HCT116 (cell line): ENCODE results near the gene EDEM1. TPM values are rescaled to one million over a fixed set of nuclear protein-coding genes. Genes with fewer than 3 reads are reported as not detected.

Experiments
- ATAC-seq: fragments of 200-7000 bp; cut with Tn5 transposase; 2 replicates; pipeline ENCODE4 v1.9.1; 2020; ENCODE audit warnings: mild to moderate bottlenecking, moderate library complexity
- BruUV-seq: library from RNA; stranded (reverse); fragments of 400-500 nt; replicated peaks from 2 replicates; lab custom pipeline; 2021; lab: Mats Ljungman, UMichigan
- CTCF ChIA-PET: fragments of 300-600 bp; sonication (Branson Sonifier 250); formaldehyde crosslinking; loops from one replicate; lab custom pipeline; 2021; ENCODE audit warnings: antibody characterized with exemption; lab: Charles Lee
- POLR2A ChIA-PET: fragments of 300-600, 350-600 bp; sonication (Branson Sonifier 250); formaldehyde crosslinking; loops from one replicate; lab custom pipeline; 2021; ENCODE audit warnings: antibody characterized with exemption; lab: Charles Lee
- RAD21 ChIA-PET, 2 experiments: fragments of 300-600 bp; sonication (Branson Sonifier 250); formaldehyde crosslinking; loops; one replicate each; lab custom pipeline; 2023; ENCODE audit warnings: low total read pairs in 2 of 2; ENCODE audit not compliant: uncharacterized antibody in 2 of 2, unreplicated experiment in 2 of 2, low non-redundant PET in 1 of 2; lab: Charles Lee
- DNase-seq: peaks from one replicate; pipeline ENCODE4 v3.0.0-alpha.2; 2010; ENCODE audit warnings: low read depth, low spot score
- H2AFZ ChIP-seq: fragments of 200-600 bp; shearing (Covaris generic), sonication (generic); 2 replicates; pipeline ENCODE4 v1.6.1; 2017; ENCODE audit warnings: low read depth, mixed run types, mixed read lengths, antibody characterized with exemption, low read length; ENCODE audit not compliant: poor library complexity, severe bottlenecking
- H3K27ac ChIP-seq: 2 replicates; pipeline ENCODE4 v1.5.1; 2012; ENCODE audit warnings: low read depth, low read length
- H3K27me3 ChIP-seq: fragments of 200-600 bp; sonication (generic); 2 replicates; pipeline ENCODE4 v1.6.1; 2016; ENCODE audit warnings: mixed run types, low read length, mixed read lengths; ENCODE audit not compliant: insufficient read depth
- H3K36me3 ChIP-seq, 2 experiments: fragments of 200-500 bp in 1 of 2; fragments of 200-600 bp in 1 of 2; sonication (Bioruptor generic) in 1 of 2; sonication (generic) in 1 of 2; 2 replicates each; pipeline versions ENCODE4 v1.5.1 to v1.6.1; 2014 to 2016; ENCODE audit warnings: low read length in 2 of 2, inconsistent platforms in 1 of 2, mixed read lengths in 1 of 2, mixed run types in 1 of 2; ENCODE audit not compliant: insufficient read depth in 2 of 2, control insufficient read depth in 1 of 2
- H3K4me1 ChIP-seq, 2 experiments: fragments of 200-600 bp in 1 of 2; sonication (generic) in 1 of 2; 2 replicates each; pipeline versions ENCODE4 v1.5.1 to v1.6.1; 2012 to 2017; ENCODE audit warnings: low read length in 2 of 2, inconsistent platforms in 1 of 2, mild to moderate bottlenecking in 1 of 2, mixed read lengths in 1 of 2, mixed run types in 1 of 2, moderate library complexity in 1 of 2; ENCODE audit not compliant: insufficient read depth in 2 of 2, control insufficient read depth in 1 of 2
- H3K4me2 ChIP-seq: fragments of 200-600 bp; sonication (generic); 2 replicates; pipeline ENCODE4 v1.6.1; 2017; ENCODE audit warnings: mixed run types, low read length, mixed read lengths
- H3K4me3 ChIP-seq, 2 experiments: fragments of 200-600 bp in 1 of 2; sonication (generic) in 1 of 2; replicated peaks in 1 of 2; 2 replicates each; pipeline ENCODE4 v1.5.1; 2011 to 2016; ENCODE audit warnings: low read length in 2 of 2, control low read depth in 1 of 2, low read depth in 1 of 2, mild to moderate bottlenecking in 1 of 2, mixed read lengths in 1 of 2, mixed run types in 1 of 2
- H3K79me2 ChIP-seq: fragments of 200-600 bp; sonication (generic); 2 replicates; pipeline ENCODE4 v1.6.1; 2017; ENCODE audit warnings: mild to moderate bottlenecking, mixed run types, low read length, moderate library complexity, mixed read lengths; ENCODE audit not compliant: insufficient read depth
- H3K9ac ChIP-seq: fragments of 200-600 bp; sonication (generic); 2 replicates; pipeline ENCODE4 v1.6.1; 2016; ENCODE audit warnings: low read length, mixed read lengths
- H3K9me2 ChIP-seq: fragments of 200-600 bp; sonication (generic), shearing (Covaris generic); 2 replicates; pipeline ENCODE4 v1.6.1; 2017; ENCODE audit warnings: mixed run types, mild to moderate bottlenecking, moderate library complexity; ENCODE audit not compliant: insufficient read depth
- H3K9me3 ChIP-seq, 2 experiments: fragments of 200-500 bp in 1 of 2; fragments of 200-600 bp in 1 of 2; sonication (Bioruptor generic) in 1 of 2; sonication (generic) in 1 of 2; 2 replicates each; pipeline ENCODE4 v1.6.1; 2014 to 2017; ENCODE audit warnings: low read length in 2 of 2, mixed read lengths in 2 of 2, inconsistent platforms in 1 of 2, low read depth in 1 of 2, mild to moderate bottlenecking in 1 of 2, mixed run types in 1 of 2, moderate library complexity in 1 of 2; ENCODE audit not compliant: control insufficient read depth in 1 of 2, insufficient read depth in 1 of 2
- H4K20me1 ChIP-seq: fragments of 200-600 bp; sonication (generic), shearing (Covaris generic); 2 replicates; pipeline ENCODE4 v1.6.1; 2017; ENCODE audit warnings: mixed run types, mild to moderate bottlenecking, moderate library complexity; ENCODE audit not compliant: insufficient read depth
- CEBPB ChIP-seq: IDR thresholded peaks from 2 replicates; pipeline ENCODE4 v1.6.1; 2012; ENCODE audit warnings: low read depth
- ELF1 ChIP-seq: IDR thresholded peaks from 2 replicates; pipeline ENCODE4 v1.6.1; 2012; ENCODE audit warnings: low read depth, borderline replicate concordance
- EZH2 ChIP-seq: fragments of 200-600 bp; sonication (generic); IDR thresholded peaks from 2 replicates; pipeline ENCODE4 v1.6.1; 2017; ENCODE audit warnings: antibody characterized with exemption, mixed run types
- EZH2phosphoT487 ChIP-seq: fragments of 200-600 bp; IDR thresholded peaks from 2 replicates; pipeline ENCODE4 v1.6.1; 2018; ENCODE audit warnings: antibody characterized with exemption, borderline replicate concordance
- POLR2AphosphoS5 ChIP-seq: IDR thresholded peaks from 2 replicates; pipeline ENCODE4 v1.6.1; 2011; ENCODE audit warnings: mild to moderate bottlenecking, low read depth, low read length, moderate library complexity
- SIN3A ChIP-seq: IDR thresholded peaks from 2 replicates; pipeline ENCODE4 v1.6.1; 2012; ENCODE audit warnings: low read depth
- SRF ChIP-seq: IDR thresholded peaks from 2 replicates; pipeline ENCODE4 v1.6.1; 2012; ENCODE audit warnings: low read depth
- TCF7L2 ChIP-seq: IDR thresholded peaks from 2 replicates; pipeline ENCODE4 v1.7.0; 2011; ENCODE audit warnings: borderline replicate concordance, inconsistent platforms; ENCODE audit not compliant: insufficient read depth, insufficient read length; ENCODE audit errors: extremely low read depth
- YY1 ChIP-seq: IDR thresholded peaks from 2 replicates; pipeline ENCODE4 v1.6.1; 2011; ENCODE audit warnings: low read length, low read depth, moderate library complexity, mild to moderate bottlenecking; ENCODE audit not compliant: insufficient replicate concordance; ENCODE audit errors: extremely low read depth
- ZFX ChIP-seq: fragments of 450-650 bp; IDR thresholded peaks from 2 replicates; pipeline ENCODE4 v1.6.1; 2017
- intact Hi-C: fragments of 100-400 bp; cut with micrococcal nuclease; formaldehyde crosslinking; loops from 2 replicates; pipeline ENCODE4 v1.10.0; 2022
- total RNA-seq: library from RNA; stranded (reverse); gene quantifications from one replicate; pipeline ENCODE4 v1.2.1, GENCODE V29; 2021; ENCODE audit not compliant: unreplicated experiment
- TF ChIP-seq, protein P1 (sequence below), 3 experiments: fragments of 200-600 bp in 1 of 3; sonication (generic) in 1 of 3; IDR thresholded peaks in 2 of 3; conservative IDR thresholded peaks in 1 of 3; 2 replicates each; pipeline ENCODE4 v1.5.1; 2012 to 2017; ENCODE audit warnings: low read depth in 2 of 3, low read length in 2 of 3, antibody characterized with exemption in 1 of 3, borderline replicate concordance in 1 of 3, control low read depth in 1 of 3, mild to moderate bottlenecking in 1 of 3, mixed read lengths in 1 of 3, mixed run types in 1 of 3, moderate library complexity in 1 of 3; ENCODE audit not compliant: insufficient read depth in 1 of 3

The EDEM1 gene
- total RNA-seq, 1 experiment from 2014 or later: 23.7 TPM

DNA sequence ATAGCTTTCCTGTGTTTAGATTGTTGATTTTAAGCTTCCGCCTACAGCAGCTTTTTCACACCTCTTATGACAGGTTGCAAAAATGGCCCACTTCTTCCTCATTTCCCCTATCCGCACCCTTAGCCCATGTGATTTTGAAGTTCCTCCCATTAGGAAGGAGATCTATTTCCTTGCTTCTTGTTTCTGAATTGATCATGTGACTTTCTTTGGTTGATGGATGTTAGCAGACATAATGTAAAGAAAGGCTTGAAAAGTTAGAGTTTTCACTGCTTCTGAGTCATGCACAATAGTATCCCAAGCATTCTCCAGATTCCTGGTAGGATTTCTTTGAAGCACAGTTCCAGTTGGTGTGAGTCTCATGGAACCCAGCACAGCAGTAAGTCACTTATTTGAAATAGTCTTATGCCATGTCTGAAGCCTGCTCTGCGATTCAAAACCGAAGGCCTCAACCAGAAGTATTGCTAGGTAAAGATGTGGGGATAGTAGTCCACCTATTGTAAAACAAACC, 76.6 kb downstream of the EDEM1 start:
- ChIA-PET CTCF (no interaction called here), RAD21 (no interaction called here), POLR2A (no interaction called here)
- H3K4me2 ChIP-seq: no peak overlapping the region
- DNase-seq (no peak), ATAC-seq (no peak)
- no peaks in the 10 kb centered on the region for H3K9me3 ChIP-seq
- no peaks in the 10 kb centered on the region for H3K4me1 ChIP-seq
- H2AFZ ChIP-seq: no peak overlapping the region
- no peaks in the 10 kb centered on the region for H3K9me2 ChIP-seq
- H3K27me3 ChIP-seq: no peaks in the 10 kb centered on the region
- H3K79me2 ChIP-seq: no peaks in the 10 kb centered on the region
- no TSS peak for BruUV-seq
- intact Hi-C loops: no loop called here
- H3K9ac ChIP-seq: no peak overlapping the region
- no peak for TF ChIP-seq SRF
- no peak for TF ChIP-seq POLR2AphosphoS5
- no peak for TF ChIP-seq SIN3A
- TF ChIP-seq ELF1: no peak
- TF ChIP-seq CEBPB: no peak
- no peak for TF ChIP-seq ZFX
- no peak for TF ChIP-seq TCF7L2
- no peak for TF ChIP-seq YY1
- TF ChIP-seq, protein P1, sequence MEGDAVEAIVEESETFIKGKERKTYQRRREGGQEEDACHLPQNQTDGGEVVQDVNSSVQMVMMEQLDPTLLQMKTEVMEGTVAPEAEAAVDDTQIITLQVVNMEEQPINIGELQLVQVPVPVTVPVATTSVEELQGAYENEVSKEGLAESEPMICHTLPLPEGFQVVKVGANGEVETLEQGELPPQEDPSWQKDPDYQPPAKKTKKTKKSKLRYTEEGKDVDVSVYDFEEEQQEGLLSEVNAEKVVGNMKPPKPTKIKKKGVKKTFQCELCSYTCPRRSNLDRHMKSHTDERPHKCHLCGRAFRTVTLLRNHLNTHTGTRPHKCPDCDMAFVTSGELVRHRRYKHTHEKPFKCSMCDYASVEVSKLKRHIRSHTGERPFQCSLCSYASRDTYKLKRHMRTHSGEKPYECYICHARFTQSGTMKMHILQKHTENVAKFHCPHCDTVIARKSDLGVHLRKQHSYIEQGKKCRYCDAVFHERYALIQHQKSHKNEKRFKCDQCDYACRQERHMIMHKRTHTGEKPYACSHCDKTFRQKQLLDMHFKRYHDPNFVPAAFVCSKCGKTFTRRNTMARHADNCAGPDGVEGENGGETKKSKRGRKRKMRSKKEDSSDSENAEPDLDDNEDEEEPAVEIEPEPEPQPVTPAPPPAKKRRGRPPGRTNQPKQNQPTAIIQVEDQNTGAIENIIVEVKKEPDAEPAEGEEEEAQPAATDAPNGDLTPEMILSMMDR (IDR thresholded peaks at IDR 0.05 in 2 of 3, conservative IDR thresholded peaks at IDR 0.05 in 1 of 3; ENCODE audit: borderline replicate concordance in 1 of 3, insufficient read depth in 1 of 3, low read depth in 2 of 3, low read length in 2 of 3): no peak
- no peak for TF ChIP-seq EZH2phosphoT487
- TF ChIP-seq EZH2: no peak
- no peak overlapping the region for H3K27ac ChIP-seq
- H3K36me3 ChIP-seq: no peaks in the 10 kb centered on the region
- no peak overlapping the region for H3K4me3 ChIP-seq
- H4K20me1 ChIP-seq: no peaks in the 10 kb centered on the region
